HG03460 (cell line): ENCODE data around the gene EXOC4.

Experiments
- ATAC-seq: cut with Tn5 transposase; IDR thresholded peaks from one replicate; pipeline ENCODE4 v1.9.1; 2021; ENCODE audit not compliant: unreplicated experiment

The EXOC4 gene

DNA sequence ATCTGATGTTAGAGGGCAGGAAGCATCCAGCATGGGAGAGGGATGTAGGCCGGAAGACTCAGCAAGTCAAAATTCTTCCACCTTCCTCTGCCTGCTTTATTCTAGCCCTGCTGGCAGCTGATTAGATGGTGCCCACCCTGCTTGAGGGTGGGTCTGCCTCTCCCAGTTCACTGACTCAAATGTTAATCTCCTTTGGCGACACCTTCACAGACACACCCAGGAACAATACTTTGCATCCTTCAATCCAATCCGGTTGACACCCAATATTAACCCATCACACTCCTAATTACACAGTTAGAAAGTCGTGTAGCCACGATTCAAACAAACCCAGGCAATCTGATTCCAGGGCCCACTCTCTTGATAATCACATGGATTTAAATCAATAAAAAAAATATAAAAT, 440.4 kb downstream of the EXOC4 start:
- no peak for ATAC-seq

DNA sequence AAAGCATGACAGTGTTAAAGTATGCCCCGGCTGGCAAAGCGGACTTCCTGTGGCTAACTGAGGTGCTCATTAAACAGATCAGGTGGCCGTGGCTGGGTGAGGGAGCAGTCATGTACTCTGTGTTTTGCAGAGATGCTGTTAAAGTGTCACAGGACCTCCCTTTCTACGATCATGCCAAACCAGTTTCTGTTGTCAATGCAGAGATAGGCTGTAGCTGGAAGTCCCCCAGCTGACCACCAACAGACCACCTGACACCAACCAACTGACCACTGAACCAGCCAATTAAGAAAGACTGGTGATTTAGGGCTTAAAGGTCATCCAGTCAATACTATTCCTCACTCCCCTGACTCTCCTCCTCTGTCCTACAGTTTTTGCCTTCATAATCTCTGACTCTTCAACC, 443.2 kb downstream of the EXOC4 start:
- ATAC-seq, result no peak

DNA sequence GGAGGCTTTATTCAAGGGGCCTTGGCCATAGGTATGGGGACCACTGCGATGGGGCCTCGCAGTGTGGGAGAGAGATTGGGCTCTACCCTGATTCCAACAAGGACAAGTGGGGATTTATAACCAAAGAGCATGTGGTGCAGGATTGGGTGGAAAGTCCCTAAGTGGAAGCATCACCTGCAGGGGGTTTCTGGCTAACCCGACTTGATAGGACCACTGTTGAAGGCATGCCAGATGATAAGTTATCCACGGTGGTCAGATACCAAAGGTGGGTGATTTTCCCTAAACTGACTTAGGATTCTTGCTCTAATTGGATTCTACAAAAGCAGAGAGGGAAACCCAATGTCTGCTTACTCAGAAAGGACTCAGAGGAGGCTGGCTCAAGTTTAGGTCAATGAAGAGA, 444.7 kb downstream of the EXOC4 start:
- no peak for ATAC-seq

GRCh38 chr7:133698127-133698526, 445.2 kb downstream of the EXOC4 start:
- ATAC-seq, result no peak

DNA sequence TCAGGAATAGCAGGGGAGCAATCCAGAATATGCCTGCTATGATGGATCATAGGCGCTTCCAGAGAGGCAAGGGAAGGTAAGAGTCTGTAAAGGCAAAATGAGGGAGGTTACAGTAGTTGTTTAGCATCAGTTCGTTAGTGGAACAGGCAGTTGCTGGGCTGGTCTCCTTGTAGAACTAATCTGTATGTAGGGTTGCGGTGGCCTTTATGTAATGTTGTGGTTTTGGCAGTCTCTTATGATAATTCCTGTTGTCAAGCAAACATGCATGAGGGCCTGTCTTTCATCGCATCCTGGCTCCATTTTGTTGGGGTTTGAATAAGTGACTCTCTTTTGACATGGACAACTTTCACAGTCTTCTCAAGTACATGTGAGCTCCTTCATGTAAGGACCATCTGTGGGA, 446.5 kb downstream of the EXOC4 start:
- ATAC-seq, result no peak

DNA sequence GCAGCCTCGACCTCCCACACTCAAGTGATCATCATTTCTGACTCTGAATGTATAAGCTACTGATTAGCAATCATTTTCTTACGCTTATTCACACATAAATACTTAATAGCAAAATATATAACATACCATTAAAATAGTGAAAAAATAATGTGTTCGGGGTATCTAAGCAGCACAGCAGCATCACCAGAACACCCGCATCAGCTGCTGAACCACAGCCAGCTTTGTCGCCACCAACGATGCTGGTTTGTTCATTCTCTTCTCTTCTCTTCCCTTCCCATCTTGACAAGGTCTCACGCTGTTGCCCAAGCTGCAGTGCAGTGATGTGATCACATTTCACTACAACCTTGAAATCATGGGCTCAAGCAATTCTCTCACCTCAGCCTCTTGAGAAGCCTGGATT, 449.2 kb downstream of the EXOC4 start:
- ATAC-seq, result no peak

- no peak for ATAC-seq
Observed at GRCh38 chr7:133702960-133703359, 450.1 kb downstream of the EXOC4 start.

DNA sequence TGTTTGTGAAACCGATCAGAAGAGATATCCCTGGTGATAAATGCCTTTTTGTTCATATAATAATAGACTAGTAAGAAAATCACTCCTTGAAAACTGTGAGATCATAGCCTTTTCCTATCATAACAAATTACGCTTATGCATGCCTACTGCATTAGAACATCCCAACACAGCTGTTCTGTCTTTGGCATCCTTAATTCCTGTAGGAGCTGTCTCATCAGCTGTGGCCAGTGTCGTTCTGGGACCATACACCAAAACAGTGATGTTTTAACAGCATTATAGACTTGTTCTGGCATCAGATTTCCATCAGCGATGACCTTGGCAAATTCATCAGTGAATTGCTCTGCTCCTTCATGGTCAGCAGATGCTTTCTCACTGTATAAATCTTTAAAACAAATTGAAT, 450.7 kb downstream of the EXOC4 start:
- no peak for ATAC-seq

DNA sequence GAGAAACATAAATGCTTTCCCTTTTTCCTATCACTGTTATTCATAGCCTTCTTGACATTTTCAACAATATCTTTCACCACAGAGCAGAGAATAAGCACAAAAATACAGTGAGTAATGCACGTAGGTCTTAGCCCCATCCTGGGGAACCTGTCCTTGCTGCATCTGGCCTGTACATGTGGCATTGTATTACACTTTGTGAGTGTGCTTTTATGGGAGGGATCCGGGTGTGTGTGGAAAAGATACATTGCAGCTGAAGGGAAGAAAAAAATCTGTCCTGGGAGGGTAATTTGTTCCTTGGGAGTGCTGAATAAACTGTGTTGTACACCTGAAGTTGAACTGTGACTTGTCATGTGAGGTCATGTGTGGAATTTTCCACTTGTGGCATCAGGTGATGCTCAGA, 451.6 kb downstream of the EXOC4 start:
- no peak for ATAC-seq

DNA sequence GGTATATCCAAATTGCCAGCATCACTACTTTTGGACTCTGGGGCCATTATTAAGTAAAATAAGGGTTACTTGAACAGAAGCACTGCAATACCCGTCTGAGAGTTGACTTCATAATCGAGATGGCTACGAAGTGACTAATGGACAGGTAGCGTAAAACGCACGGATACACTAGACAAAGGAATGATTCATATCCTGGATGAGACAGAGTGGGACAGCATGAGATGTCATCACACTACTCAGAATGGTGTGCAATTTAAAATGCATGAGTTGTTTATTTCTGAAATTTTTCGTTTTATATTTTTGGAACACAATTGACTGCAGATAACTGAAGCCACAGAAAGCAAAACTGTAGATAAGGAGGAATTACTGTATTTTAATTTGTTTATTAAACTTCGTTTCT, 452.7 kb downstream of the EXOC4 start:
- ATAC-seq, result no peak

DNA sequence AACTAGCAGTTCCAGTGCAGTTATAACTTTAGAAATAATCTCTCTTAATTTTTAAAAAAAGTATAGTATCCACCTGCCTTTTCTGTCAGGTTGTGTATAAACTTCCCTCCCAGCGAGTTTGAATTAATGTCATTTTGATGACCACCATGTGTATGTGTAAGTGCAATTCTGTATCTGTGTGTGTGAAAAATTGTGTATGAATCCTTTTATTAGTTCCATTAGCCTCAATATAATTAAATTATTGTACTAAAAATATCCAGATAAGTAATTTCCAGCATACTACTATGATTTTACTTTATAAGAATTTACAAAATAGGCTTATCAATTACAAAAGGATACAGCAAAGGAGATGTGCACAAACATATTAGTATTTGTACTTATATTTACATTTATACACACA, 453.1 kb downstream of the EXOC4 start:
- no peak for ATAC-seq

GRCh38 chr7:133709036-133709880, 456.4 kb downstream of the EXOC4 start:
- no peak for ATAC-seq

GRCh38 chr7:133712544-133712943, 459.7 kb downstream of the EXOC4 start:
- ATAC-seq, result no peak

DNA sequence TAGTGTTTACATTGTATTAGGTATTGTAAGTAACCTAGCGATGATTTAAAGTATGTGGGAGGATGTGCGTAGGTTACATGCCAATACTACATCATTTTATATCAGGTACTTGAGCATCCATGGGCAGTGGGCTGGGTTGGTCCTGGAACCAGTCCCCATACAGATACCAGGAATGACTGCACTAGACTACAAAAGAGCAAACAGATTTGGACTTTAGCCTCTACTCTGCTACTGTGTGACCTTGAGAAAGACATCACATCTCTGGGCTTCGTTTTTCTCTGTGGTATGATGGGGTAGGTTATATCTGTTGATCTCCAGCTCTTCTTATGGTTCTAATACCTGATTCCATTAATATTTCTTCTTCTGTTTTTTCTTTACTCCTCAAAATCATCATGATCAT, 461.8 kb downstream of the EXOC4 start:
- no peak for ATAC-seq

GRCh38 chr7:133718131-133718530, 465.3 kb downstream of the EXOC4 start:
- ATAC-seq, result no peak

DNA sequence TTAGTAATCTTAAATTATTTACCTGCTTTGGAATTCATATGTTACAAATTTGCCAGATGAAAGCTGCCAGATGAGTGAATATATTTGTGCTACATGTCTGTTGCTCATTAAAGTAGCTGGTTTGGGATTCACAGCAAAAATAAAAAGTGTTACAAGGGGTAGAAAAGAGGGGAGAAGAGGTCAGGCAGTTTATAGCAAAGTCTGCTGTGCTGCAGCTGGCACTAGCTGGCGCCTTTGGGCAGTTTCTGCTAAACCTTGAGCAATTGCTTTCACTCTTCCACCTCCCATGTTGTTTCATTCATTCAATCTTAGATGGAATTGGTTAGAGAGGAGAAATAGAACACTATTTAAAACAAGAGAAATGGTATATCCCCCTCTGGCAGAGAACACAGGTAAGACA, 470.2 kb downstream of the EXOC4 start:
- ATAC-seq, result no peak

DNA sequence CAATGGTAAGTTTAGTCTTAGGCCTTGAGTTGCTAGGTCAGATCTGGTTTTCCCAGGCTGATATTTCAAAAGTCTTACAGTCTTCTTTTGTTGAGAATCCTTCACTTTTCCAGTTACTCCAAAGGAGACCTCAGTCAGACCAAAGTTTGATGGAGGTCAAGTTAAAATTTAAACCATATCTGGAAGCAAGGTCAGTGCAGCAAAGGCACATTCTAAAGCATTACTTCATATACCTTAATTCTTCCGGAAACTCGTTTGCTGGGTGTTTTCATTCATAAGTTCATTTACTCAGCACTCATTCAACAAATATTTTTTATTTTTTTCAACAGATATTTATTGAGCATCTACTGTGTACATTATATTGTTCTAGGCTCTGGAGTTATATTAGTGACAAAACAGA, 471.3 kb downstream of the EXOC4 start:
- no peak for ATAC-seq

DNA sequence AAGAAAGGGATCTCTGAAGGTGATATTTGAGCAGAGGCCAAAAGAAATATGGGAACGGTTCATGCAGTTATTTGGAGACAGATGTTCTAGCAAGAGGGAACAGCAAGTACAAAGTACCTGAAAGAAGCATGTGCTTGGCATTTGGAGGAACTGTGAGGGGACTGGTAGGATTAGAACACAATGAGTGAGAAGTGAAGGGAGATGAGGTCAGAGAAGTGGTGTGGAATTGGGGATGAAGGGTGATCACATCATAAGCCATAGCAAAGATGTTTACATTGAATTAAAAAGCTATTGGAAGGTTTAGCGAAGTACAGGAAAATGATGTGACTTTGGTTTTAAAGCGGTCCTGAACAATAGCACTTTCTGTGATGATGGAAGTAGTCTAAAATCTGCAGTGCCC, 471.8 kb downstream of the EXOC4 start:
- no peak for ATAC-seq

GRCh38 chr7:133727476-133728214, 474.8 kb downstream of the EXOC4 start:
- no peak for ATAC-seq

- ATAC-seq, result no peak
Observed at GRCh38 chr7:133730360-133730759, 477.5 kb downstream of the EXOC4 start.

DNA sequence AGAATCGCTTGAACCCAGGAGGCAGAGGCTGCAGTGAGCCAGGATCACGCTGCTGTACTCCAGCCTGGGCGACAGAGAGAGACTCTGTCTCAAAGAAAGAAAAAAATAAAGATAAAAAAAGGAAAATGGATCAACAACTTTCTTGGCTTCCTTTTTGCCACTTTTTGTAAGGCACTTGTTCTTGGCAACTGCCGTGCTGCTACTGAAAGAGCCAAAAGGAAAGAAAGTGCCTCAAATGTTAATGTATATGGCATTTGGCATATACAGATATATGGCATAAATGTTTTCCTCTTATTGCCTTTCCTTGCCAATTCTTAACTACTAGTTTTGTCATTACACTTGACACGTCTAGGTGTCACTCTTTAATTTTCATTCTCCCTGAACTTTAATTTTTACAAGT, 480.5 kb downstream of the EXOC4 start:
- no peak for ATAC-seq

- ATAC-seq, result no peak
Observed at GRCh38 chr7:133735222-133735621, 482.3 kb downstream of the EXOC4 start.

- ATAC-seq, result no peak
Observed at GRCh38 chr7:133739817-133740216, 486.9 kb downstream of the EXOC4 start.
